GM21737 (cell line): ENCODE results near the gene NCOR2.

ENCODE experiments used
- ATAC-seq: cut with Tn5 transposase; IDR thresholded peaks from one replicate; pipeline ENCODE4 v1.9.1; 2021; ENCODE audit warnings: mild to moderate bottlenecking, moderate library complexity; ENCODE audit not compliant: unreplicated experiment

The NCOR2 gene

GRCh38 chr12:124561231-124561630 is 6.2 kb downstream of the NCOR2 start:
- ATAC-seq = no peak

- no peak for ATAC-seq
Observed at GRCh38 chr12:124560146-124560890, 7.1 kb downstream of the NCOR2 start.

- no peak for ATAC-seq
Observed at GRCh38 chr12:124559182-124560017, 8.0 kb downstream of the NCOR2 start.

DNA sequence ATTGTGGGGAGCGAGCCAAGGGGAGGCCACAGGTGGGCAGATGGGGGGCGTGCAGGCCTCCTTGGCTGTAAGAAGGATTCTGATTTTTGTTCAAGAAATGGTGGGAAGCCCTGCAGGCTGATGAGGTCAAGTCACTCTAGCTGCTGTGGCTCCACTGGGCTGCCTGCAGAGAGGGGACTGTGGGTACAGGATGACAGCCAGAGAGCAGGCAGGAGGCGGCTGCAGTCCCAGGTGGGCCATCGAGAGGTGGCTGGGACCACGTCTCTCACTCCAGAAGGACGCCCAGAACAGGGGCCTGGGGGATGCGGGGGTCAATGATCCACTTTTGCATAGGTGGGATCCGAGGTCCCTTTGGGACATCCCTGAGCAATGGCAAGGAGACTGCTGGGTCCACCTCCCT is 9.1 kb downstream of the NCOR2 start:
- ATAC-seq = no peak

- ATAC-seq = no peak
Observed at GRCh38 chr12:124557518-124558223, 9.7 kb downstream of the NCOR2 start.

GRCh38 chr12:124556896-124557501 is 10.4 kb downstream of the NCOR2 start:
- no peak for ATAC-seq

- no peak for ATAC-seq
Observed at GRCh38 chr12:124556074-124556466, 11.3 kb downstream of the NCOR2 start.

GRCh38 chr12:124555168-124556073 is 12.0 kb downstream of the NCOR2 start:
- ATAC-seq = no peak

- no peak for ATAC-seq
Observed at GRCh38 chr12:124554429-124555029, 12.9 kb downstream of the NCOR2 start.

DNA sequence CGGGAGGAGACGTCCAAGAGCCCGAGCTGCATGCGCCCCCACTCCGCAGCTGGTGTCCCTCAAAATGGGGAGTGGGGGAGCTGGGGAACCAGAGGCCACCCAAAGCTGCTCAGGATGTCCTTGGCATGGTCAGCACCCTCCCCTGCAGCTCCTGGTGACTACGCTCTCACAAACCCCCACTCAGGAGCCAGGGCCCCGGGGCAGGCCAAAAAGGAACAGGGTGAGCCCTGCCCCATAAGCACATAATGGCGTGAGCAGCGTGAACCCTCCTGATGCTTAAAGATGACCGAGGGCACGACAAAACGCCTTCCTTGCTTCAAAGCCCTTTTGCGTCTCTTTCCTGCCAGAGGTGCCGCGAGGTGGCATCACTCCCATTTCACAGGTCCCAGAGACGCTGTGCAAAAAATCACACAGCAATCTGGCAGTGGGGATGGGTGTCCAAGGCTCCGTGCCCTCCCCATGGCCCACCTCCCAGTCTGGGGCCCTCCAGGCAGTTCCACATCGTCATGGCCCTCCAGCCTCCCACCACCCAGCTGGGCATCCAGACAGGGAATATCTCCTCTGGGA is 13.5 kb downstream of the NCOR2 start:
- ATAC-seq = no peak

- ATAC-seq = no peak
Observed at GRCh38 chr12:124551268-124552144, 15.9 kb downstream of the NCOR2 start.

- no peak for ATAC-seq
Observed at GRCh38 chr12:124550123-124551089, 17.0 kb downstream of the NCOR2 start.

GRCh38 chr12:124549629-124550028 is 17.8 kb downstream of the NCOR2 start:
- no peak for ATAC-seq

- ATAC-seq = no peak
Observed at GRCh38 chr12:124548854-124549378, 18.5 kb downstream of the NCOR2 start.

GRCh38 chr12:124547626-124548025 is 19.8 kb downstream of the NCOR2 start:
- no peak for ATAC-seq

- peak; percentile 78 for ATAC-seq
Observed at GRCh38 chr12:124545508-124546418, 21.6 kb downstream of the NCOR2 start.
